HEK293 (cell line): ENCODE measurements around the gene ARIH2.

ENCODE experiments used
- KLF1 ChIP-seq: fragments of 450-650 bp; formaldehyde crosslinking; IDR thresholded peaks from 2 replicates; pipeline ENCODE4 v1.5.1; 2016; ENCODE audit warnings: missing biosample characterization, missing genetic modification characterization
- ZNF121 ChIP-seq: fragments of 450-650 bp; formaldehyde crosslinking; IDR thresholded peaks from 2 replicates; pipeline ENCODE4 v1.5.1; 2016; ENCODE audit warnings: missing biosample characterization, missing genetic modification characterization
- ZNF549 ChIP-seq: fragments of 450-650 bp; IDR thresholded peaks from 2 replicates; pipeline ENCODE4 v1.5.1; 2018; ENCODE audit warnings: missing biosample characterization, missing genetic modification characterization, mild to moderate bottlenecking, inconsistent platforms, moderate library complexity
- ZNF701 ChIP-seq: fragments of 450-650 bp; formaldehyde crosslinking; IDR thresholded peaks from 2 replicates; pipeline ENCODE4 v1.5.1; 2016; ENCODE audit warnings: missing biosample characterization, missing genetic modification characterization
- ZNF785 ChIP-seq: fragments of 450-650 bp; formaldehyde crosslinking; IDR thresholded peaks from 2 replicates; pipeline ENCODE4 v1.5.1; 2016; ENCODE audit warnings: missing biosample characterization, missing genetic modification characterization
- ZSCAN16 ChIP-seq: fragments of 450-650 bp; formaldehyde crosslinking; IDR thresholded peaks from 2 replicates; pipeline ENCODE4 v1.5.1; 2016; ENCODE audit warnings: missing biosample characterization, missing genetic modification characterization
- ZSCAN30 ChIP-seq: fragments of 450-650 bp; IDR thresholded peaks from 2 replicates; pipeline ENCODE4 v1.5.1; 2018; ENCODE audit warnings: missing biosample characterization, mild to moderate bottlenecking, missing genetic modification characterization, moderate library complexity
- TF ChIP-seq, protein P1 (sequence below): fragments of 450-650 bp; formaldehyde crosslinking; IDR thresholded peaks from 2 replicates; pipeline ENCODE4 v1.5.1; 2016; ENCODE audit warnings: missing biosample characterization, missing genetic modification characterization
- TF ChIP-seq, protein P2 (sequence below): fragments of 450-650 bp; IDR thresholded peaks from 2 replicates; pipeline ENCODE4 v1.5.1; 2018; ENCODE audit warnings: missing biosample characterization, missing genetic modification characterization

DNA sequence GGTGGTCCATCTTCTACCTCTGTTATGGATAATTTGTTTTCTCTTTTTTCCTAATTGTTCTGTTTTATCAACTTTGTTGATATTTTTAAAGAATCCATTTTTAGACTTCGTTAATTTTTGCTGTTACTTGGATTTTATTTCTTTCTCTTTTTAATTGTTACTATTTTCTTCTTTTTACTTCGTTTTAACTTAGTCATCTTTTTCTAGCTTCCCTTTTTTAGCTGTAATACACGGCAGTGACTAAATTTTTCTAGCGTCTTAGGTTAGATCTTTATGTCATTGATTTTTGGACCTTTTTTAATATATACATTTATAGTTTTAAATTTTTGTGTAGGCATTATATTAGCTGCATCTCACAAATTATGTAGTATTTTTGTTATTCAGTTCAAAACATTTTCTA is 33.1 kb downstream of the ARIH2 start:
- TF ChIP-seq ZNF121, result no peak
- TF ChIP-seq, protein P1, sequence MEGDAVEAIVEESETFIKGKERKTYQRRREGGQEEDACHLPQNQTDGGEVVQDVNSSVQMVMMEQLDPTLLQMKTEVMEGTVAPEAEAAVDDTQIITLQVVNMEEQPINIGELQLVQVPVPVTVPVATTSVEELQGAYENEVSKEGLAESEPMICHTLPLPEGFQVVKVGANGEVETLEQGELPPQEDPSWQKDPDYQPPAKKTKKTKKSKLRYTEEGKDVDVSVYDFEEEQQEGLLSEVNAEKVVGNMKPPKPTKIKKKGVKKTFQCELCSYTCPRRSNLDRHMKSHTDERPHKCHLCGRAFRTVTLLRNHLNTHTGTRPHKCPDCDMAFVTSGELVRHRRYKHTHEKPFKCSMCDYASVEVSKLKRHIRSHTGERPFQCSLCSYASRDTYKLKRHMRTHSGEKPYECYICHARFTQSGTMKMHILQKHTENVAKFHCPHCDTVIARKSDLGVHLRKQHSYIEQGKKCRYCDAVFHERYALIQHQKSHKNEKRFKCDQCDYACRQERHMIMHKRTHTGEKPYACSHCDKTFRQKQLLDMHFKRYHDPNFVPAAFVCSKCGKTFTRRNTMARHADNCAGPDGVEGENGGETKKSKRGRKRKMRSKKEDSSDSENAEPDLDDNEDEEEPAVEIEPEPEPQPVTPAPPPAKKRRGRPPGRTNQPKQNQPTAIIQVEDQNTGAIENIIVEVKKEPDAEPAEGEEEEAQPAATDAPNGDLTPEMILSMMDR (tag by site-specific recombination), result no peak
- TF ChIP-seq ZSCAN30 (tag by site-specific recombination), result no peak
- TF ChIP-seq, protein P2, sequence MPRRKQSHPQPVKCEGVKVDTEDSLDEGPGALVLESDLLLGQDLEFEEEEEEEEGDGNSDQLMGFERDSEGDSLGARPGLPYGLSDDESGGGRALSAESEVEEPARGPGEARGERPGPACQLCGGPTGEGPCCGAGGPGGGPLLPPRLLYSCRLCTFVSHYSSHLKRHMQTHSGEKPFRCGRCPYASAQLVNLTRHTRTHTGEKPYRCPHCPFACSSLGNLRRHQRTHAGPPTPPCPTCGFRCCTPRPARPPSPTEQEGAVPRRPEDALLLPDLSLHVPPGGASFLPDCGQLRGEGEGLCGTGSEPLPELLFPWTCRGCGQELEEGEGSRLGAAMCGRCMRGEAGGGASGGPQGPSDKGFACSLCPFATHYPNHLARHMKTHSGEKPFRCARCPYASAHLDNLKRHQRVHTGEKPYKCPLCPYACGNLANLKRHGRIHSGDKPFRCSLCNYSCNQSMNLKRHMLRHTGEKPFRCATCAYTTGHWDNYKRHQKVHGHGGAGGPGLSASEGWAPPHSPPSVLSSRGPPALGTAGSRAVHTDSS, result no peak
- no peak for TF ChIP-seq KLF1 (tag by site-specific recombination)
- no peak for TF ChIP-seq ZNF785
- TF ChIP-seq ZNF701 (tag by site-specific recombination), result no peak
- no peak for TF ChIP-seq ZSCAN16 (tag by site-specific recombination)
- no peak for TF ChIP-seq ZNF549 (tag by site-specific recombination)
